Endothelial cell of umbilical vein (primary cell): Measurements from ENCODE around the gene NFATC3. TPM values are rescaled to one million over a fixed set of nuclear protein-coding genes. Genes with fewer than 3 reads are reported as not detected.

Source experiments
- BruUV-seq: library from RNA; stranded (reverse); fragments of 400-500 nt; replicated peaks from 2 replicates; lab custom pipeline; 2021; lab: Mats Ljungman, UMichigan
- CTCF ChIA-PET: fragments of 300-600, 350-600 bp; sonication (Branson Sonifier 250); formaldehyde crosslinking; loops from one replicate; lab custom pipeline; 2021; ENCODE audit warnings: antibody characterized with exemption, inconsistent platforms; lab: Charles Lee
- POLR2A ChIA-PET: fragments of 300-600, 350-600 bp; sonication (Branson Sonifier 250); formaldehyde crosslinking; loops from one replicate; lab custom pipeline; 2021; ENCODE audit warnings: antibody characterized with exemption, inconsistent platforms; lab: Charles Lee
- DNase-seq: peaks from one replicate; pipeline ENCODE4 v3.0.0-alpha.2; 2011; ENCODE audit warnings: low read depth, low spot score
- FAIRE-seq: peaks from 2 replicates; lab custom pipeline; 2011; peaks lifted over from hg19 to GRCh38; lab: Jason Lieb, UNC
- H2AFZ ChIP-seq: 2 replicates; pipeline ENCODE4 v1.6.0; 2012; ENCODE audit warnings: low read depth, low read length, control low read depth, inconsistent platforms
- H3K27ac ChIP-seq: 2 replicates; pipeline ENCODE4 v1.5.1; 2011; ENCODE audit warnings: low read depth, mild to moderate bottlenecking, control low read depth, low read length, moderate library complexity; ENCODE audit not compliant: insufficient read depth
- H3K27me3 ChIP-seq, 2 experiments: 2 replicates each; pipeline versions ENCODE4 v1.6.0 to v1.6.1; 2011; ENCODE audit warnings: low read length in 2 of 2, mixed read lengths in 1 of 2; ENCODE audit not compliant: control insufficient read depth in 2 of 2, insufficient read depth in 2 of 2
- H3K36me3 ChIP-seq, 2 experiments: 2 replicates in 1 of 2; 3 replicates in 1 of 2; pipeline ENCODE4 v1.5.1; 2011; ENCODE audit warnings: low read length in 2 of 2, mild to moderate bottlenecking in 1 of 2, moderate library complexity in 1 of 2; ENCODE audit not compliant: control insufficient read depth in 2 of 2, insufficient read depth in 2 of 2; ENCODE audit errors: extremely low read depth in 1 of 2
- H3K4me1 ChIP-seq: 3 replicates; pipeline ENCODE4 v1.5.1; 2011; ENCODE audit warnings: mild to moderate bottlenecking, low read length; ENCODE audit not compliant: control insufficient read depth, insufficient read depth; ENCODE audit errors: extremely low read depth
- H3K4me2 ChIP-seq: 2 replicates; pipeline ENCODE4 v1.6.1; 2011; ENCODE audit warnings: low read length, control low read depth, mixed read lengths; ENCODE audit not compliant: insufficient read depth
- H3K4me3 ChIP-seq, 3 experiments: fragments of 200-600 bp in 1 of 3; sonication (generic), shearing (Covaris generic) in 1 of 3; replicated peaks in 1 of 3; 2 replicates each; pipeline ENCODE4 v1.5.1; 2011 to 2016; ENCODE audit warnings: control low read depth in 3 of 3, low read length in 3 of 3, mild to moderate bottlenecking in 2 of 3, inconsistent platforms in 1 of 3, low read depth in 1 of 3, moderate library complexity in 1 of 3; ENCODE audit not compliant: insufficient read depth in 1 of 3
- H3K79me2 ChIP-seq: 2 replicates; pipeline ENCODE4 v1.6.0; 2012; ENCODE audit warnings: low read length, inconsistent platforms; ENCODE audit not compliant: control insufficient read depth, insufficient read depth
- H3K9ac ChIP-seq: replicated peaks from 2 replicates; pipeline ENCODE3; 2011; ENCODE audit warnings: low read length, control low read depth; ENCODE audit not compliant: insufficient read depth; ENCODE audit errors: extremely low read depth
- H3K9me1 ChIP-seq: replicated peaks from 3 replicates; pipeline ENCODE4 v1.6.0; 2011; ENCODE audit warnings: mild to moderate bottlenecking, low read length; ENCODE audit not compliant: control insufficient read depth, insufficient read depth; ENCODE audit errors: extremely low read depth
- H3K9me3 ChIP-seq: replicated peaks from 2 replicates; pipeline ENCODE4 v1.5.1; 2012; ENCODE audit warnings: low read length, inconsistent platforms; ENCODE audit not compliant: control insufficient read depth, insufficient read depth
- H4K20me1 ChIP-seq: replicated peaks from 2 replicates; pipeline ENCODE3; 2011; ENCODE audit warnings: mild to moderate bottlenecking, low read length; ENCODE audit not compliant: control insufficient read depth, insufficient read depth; ENCODE audit errors: extremely low read depth
- EZH2 ChIP-seq: IDR thresholded peaks from 2 replicates; pipeline ENCODE4 v1.6.1; 2012; ENCODE audit warnings: borderline replicate concordance, low read depth, mild to moderate bottlenecking, moderate library complexity, low read length, inconsistent platforms; ENCODE audit not compliant: severe bottlenecking
- FOS ChIP-seq: IDR thresholded peaks from 2 replicates; pipeline ENCODE4 v1.6.1; 2011; ENCODE audit warnings: mild to moderate bottlenecking, low read length, moderate library complexity, borderline replicate concordance; ENCODE audit not compliant: insufficient read depth
- JUN ChIP-seq: IDR thresholded peaks from 2 replicates; pipeline ENCODE4 v1.6.1; 2011; ENCODE audit warnings: borderline replicate concordance, low read depth; ENCODE audit not compliant: insufficient read length, insufficient read depth
- POLR2A ChIP-seq: IDR thresholded peaks from 2 replicates; pipeline ENCODE4 v1.6.1; 2012; ENCODE audit warnings: low read depth, mild to moderate bottlenecking, control low read depth, low read length
- POLR2AphosphoS5 ChIP-seq: IDR thresholded peaks from 2 replicates; pipeline ENCODE4 v1.6.1; 2012; ENCODE audit warnings: low read depth, mild to moderate bottlenecking, control low read depth, low read length, moderate library complexity; ENCODE audit not compliant: insufficient read depth
- dilution Hi-C: fragments of 300-500 bp; cut with MboI; formaldehyde crosslinking; loops from one replicate; pipeline ENCODE4 v1.15.0; 2019; ENCODE audit warnings: low sequenced_read_pairs; ENCODE audit not compliant: extremely low pct_ligation_motif_present
- intact Hi-C: fragments of 100-400 bp; cut with micrococcal nuclease; formaldehyde crosslinking; loops from one replicate; pipeline ENCODE4 v1.10.0; 2022
- polyA plus RNA-seq, 4 experiments: library from polyadenylated mRNA; depleted of rRNA in 3 of 4; stranded (reverse) in 3 of 4; unstranded in 1 of 4; fragments of >200 nt; gene quantifications; 2 replicates each; pipeline versions ENCODE4 v1.2.1 to v1.2.3, GENCODE V29; 2011 to 2012; ENCODE audit warnings: missing spikeins in 1 of 4
- total RNA-seq: library from RNA; stranded (reverse); gene quantifications from 2 replicates; pipeline ENCODE4 v1.2.3, GENCODE V29; 2021
- TF ChIP-seq, protein P1 (sequence below), 2 donors: IDR thresholded peaks; 1 replicate in 1 of 2; 2 replicates in 1 of 2; pipeline ENCODE4 v1.5.1; 2011; ENCODE audit warnings: low read length in 2 of 2, mild to moderate bottlenecking in 2 of 2, moderate library complexity in 2 of 2, control low read depth in 1 of 2, inconsistent platforms in 1 of 2, low read depth in 1 of 2; ENCODE audit not compliant: insufficient read depth in 1 of 2; ENCODE audit errors: extremely low read depth in 1 of 2
- TF ChIP-seq, protein P2 (sequence below): IDR thresholded peaks from 2 replicates; pipeline ENCODE4 v1.6.1; 2011; ENCODE audit not compliant: insufficient read depth, insufficient read length

The NFATC3 gene
- total and polyA plus RNA-seq, 2 donors (not counting 3 experiments of a cell fraction or from before 2014, with no cell fraction given) = 15.6 to 33.1 TPM

DNA sequence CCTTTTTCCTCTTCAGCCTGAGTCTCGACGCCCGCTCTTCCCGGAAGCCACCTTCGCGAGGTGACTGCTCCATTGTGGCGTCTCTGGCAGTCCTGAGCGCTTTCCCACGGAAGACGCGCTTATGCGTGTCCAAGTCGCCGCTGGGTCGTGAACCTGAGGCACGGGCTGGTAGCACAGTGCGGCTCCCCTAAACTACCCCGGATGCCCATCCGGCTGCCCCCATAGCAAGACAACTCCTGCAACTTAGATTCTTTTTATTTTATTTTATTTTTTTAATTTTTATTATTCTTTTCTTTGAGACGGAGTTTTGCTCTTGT lies 152.8 kb downstream of the NFATC3 start:
- BruUV-seq = no TSS peak
- CTCF ChIA-PET = interaction anchor here (1.4 to 3.4 kb wide), 4 partner anchors 24 to 94 kb away, joined by 3 to 30 read pairs (median 16); partner anchors contain the start of gene SLC7A6
- no peaks in the 10 kb centered on the region for H3K9me3 ChIP-seq

More for the DNA sequence above, 152.8 kb downstream of the NFATC3 start:
- H3K4me1 ChIP-seq = peaks cover 13% of the 10 kb centered on the region
- H3K9me1 ChIP-seq = no peaks in the 10 kb centered on the region
- H3K4me3 ChIP-seq = peak overlapping the region in 2 of 3 experiments; percentile 42 to 43
- DNase-seq (no peak), FAIRE-seq (no peak)
- no peaks in the 10 kb centered on the region for H3K79me2 ChIP-seq
- no peaks in the 10 kb centered on the region for H3K27me3 ChIP-seq
- no peaks in the 10 kb centered on the region for H3K36me3 ChIP-seq
- peak overlapping the region; percentile 93 for H3K27ac ChIP-seq
- dilution Hi-C loops = no loop called here
- TF ChIP-seq JUN = no peak
- TF ChIP-seq POLR2AphosphoS5 = no peak
- TF ChIP-seq EZH2 = no peak
- TF ChIP-seq, protein P1, sequence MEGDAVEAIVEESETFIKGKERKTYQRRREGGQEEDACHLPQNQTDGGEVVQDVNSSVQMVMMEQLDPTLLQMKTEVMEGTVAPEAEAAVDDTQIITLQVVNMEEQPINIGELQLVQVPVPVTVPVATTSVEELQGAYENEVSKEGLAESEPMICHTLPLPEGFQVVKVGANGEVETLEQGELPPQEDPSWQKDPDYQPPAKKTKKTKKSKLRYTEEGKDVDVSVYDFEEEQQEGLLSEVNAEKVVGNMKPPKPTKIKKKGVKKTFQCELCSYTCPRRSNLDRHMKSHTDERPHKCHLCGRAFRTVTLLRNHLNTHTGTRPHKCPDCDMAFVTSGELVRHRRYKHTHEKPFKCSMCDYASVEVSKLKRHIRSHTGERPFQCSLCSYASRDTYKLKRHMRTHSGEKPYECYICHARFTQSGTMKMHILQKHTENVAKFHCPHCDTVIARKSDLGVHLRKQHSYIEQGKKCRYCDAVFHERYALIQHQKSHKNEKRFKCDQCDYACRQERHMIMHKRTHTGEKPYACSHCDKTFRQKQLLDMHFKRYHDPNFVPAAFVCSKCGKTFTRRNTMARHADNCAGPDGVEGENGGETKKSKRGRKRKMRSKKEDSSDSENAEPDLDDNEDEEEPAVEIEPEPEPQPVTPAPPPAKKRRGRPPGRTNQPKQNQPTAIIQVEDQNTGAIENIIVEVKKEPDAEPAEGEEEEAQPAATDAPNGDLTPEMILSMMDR (IDR thresholded peaks at IDR 0.05; ENCODE audit: extremely low read depth in 1 of 2, insufficient read depth in 1 of 2, low read depth in 1 of 2, low read length in 2 of 2) = no peak
- TF ChIP-seq POLR2A = no peak
- no peak for TF ChIP-seq FOS
- TF ChIP-seq, protein P2, sequence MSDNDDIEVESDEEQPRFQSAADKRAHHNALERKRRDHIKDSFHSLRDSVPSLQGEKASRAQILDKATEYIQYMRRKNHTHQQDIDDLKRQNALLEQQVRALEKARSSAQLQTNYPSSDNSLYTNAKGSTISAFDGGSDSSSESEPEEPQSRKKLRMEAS = no peak
- peak overlapping the region; percentile 63 for H2AFZ ChIP-seq
- POLR2A ChIA-PET = interaction anchor here (1.2 to 1.3 kb wide), 2 partner anchors 94 to 153 kb away, joined by 4 to 7 read pairs; partner anchors contain the start of gene NFATC3
- no peaks in the 10 kb centered on the region for H4K20me1 ChIP-seq
- H3K9ac ChIP-seq = peak overlapping the region; percentile 89
- intact Hi-C loops = no loop called here
- H3K4me2 ChIP-seq = peak overlapping the region; percentile 66
